ENCODE results near the gene PSG1.

DNA sequence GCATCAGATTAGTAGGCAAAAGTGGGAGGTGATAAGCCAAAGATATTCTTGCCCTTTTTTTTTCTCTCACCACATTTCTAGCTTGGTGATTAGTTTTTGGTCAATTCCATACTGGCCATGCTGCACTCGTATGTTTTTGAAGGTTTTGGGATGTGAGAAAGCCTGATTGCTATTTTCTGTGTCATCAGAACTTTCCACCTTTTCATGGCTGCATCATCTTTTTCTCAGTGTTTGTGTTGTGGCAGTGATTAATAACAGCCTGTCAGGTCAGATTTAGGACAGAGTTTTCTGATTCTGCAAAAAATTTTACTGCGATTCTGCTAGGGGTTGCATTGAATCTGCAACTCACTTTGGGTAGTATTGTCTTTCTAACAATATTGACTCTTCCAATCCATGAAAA, 32.9 kb downstream of the PSG1 start:
- TF ChIP-seq, protein P1, sequence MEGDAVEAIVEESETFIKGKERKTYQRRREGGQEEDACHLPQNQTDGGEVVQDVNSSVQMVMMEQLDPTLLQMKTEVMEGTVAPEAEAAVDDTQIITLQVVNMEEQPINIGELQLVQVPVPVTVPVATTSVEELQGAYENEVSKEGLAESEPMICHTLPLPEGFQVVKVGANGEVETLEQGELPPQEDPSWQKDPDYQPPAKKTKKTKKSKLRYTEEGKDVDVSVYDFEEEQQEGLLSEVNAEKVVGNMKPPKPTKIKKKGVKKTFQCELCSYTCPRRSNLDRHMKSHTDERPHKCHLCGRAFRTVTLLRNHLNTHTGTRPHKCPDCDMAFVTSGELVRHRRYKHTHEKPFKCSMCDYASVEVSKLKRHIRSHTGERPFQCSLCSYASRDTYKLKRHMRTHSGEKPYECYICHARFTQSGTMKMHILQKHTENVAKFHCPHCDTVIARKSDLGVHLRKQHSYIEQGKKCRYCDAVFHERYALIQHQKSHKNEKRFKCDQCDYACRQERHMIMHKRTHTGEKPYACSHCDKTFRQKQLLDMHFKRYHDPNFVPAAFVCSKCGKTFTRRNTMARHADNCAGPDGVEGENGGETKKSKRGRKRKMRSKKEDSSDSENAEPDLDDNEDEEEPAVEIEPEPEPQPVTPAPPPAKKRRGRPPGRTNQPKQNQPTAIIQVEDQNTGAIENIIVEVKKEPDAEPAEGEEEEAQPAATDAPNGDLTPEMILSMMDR (IDR thresholded peaks at IDR 0.05) = no peak
- no peak for TF ChIP-seq POLR2AphosphoS5 (IDR thresholded peaks at IDR 0.05)
